ENCODE data around the gene SAMD10. TPM values are rescaled to one million over a fixed set of nuclear protein-coding genes. Genes with fewer than 3 reads are reported as not detected.
"Not testable (repeated sequence)": the region's sequence is repeated elsewhere in the genome, so short reads cannot be mapped to it uniquely, and the experiment has no call there.

SAMD10 gene
- total and polyA plus RNA-seq, 4 donors: 0.84 to 4.1 (median 1.9) TPM

- ATAC-seq (ENCODE audit: low FRiP score); H3K4me1 ChIP-seq (ENCODE audit: control insufficient read depth in 1 of 2, insufficient read depth in 2 of 2, low read length in 2 of 2); H3K27me3 ChIP-seq (ENCODE audit: control insufficient read depth in 1 of 2, insufficient read depth in 2 of 2, low read length in 1 of 2); H3K36me3 ChIP-seq (ENCODE audit: control insufficient read depth in 1 of 2, insufficient read depth in 2 of 2, low read length in 1 of 2); intact Hi-C loops (cut with DNase I); H3K4me3 ChIP-seq (ENCODE audit: low read length in 2 of 2); DNase-seq; H3K27ac ChIP-seq (ENCODE audit: low read depth in 1 of 2, low read length in 2 of 2); H3K9me3 ChIP-seq (ENCODE audit: control insufficient read depth, low read length): not testable (repeated sequence)
- WGBS, 2 donors: 87 to 91% methylated on average over 14 to 15 of the region's 15 CpGs
Measured at GRCh38 chr20:63960654-63961621, 18.5 kb downstream of the SAMD10 start.

- no peaks in the 10 kb centered on the region for H3K4me1 ChIP-seq (ENCODE audit: control insufficient read depth in 1 of 2, insufficient read depth in 2 of 2, low read length in 2 of 2)
- H3K4me3 ChIP-seq (ENCODE audit: low read length in 2 of 2): no peak overlapping the region
- intact Hi-C loops (cut with DNase I): no loop called here
- no peak overlapping the region for H3K27ac ChIP-seq (ENCODE audit: low read depth in 1 of 2, low read length in 2 of 2)
- no peaks in the 10 kb centered on the region for H3K27me3 ChIP-seq (ENCODE audit: control insufficient read depth in 1 of 2, insufficient read depth in 2 of 2, low read length in 1 of 2)
- no peak for DNase-seq
- ATAC-seq (ENCODE audit: low FRiP score): no peak
- WGBS, 2 donors: 85 to 86% methylated on average over 17 of the region's 17 CpGs
- H3K36me3 ChIP-seq (ENCODE audit: control insufficient read depth in 1 of 2, insufficient read depth in 2 of 2, low read length in 1 of 2): peaks cover 0 to 5% of the 10 kb centered on the region in 2 donors
- no peaks in the 10 kb centered on the region for H3K9me3 ChIP-seq (ENCODE audit: control insufficient read depth, low read length)
Measured at GRCh38 chr20:63959699-63960075, 19.8 kb downstream of the SAMD10 start.

- ATAC-seq (ENCODE audit: low FRiP score) (no peak), DNase-seq (no peak)
- peaks cover 0 to 2% of the 10 kb centered on the region in 2 donors for H3K36me3 ChIP-seq (ENCODE audit: control insufficient read depth in 1 of 2, insufficient read depth in 2 of 2, low read length in 1 of 2)
- intact Hi-C loops (cut with DNase I): no loop called here
- H3K9me3 ChIP-seq (ENCODE audit: control insufficient read depth, low read length): no peaks in the 10 kb centered on the region
- no peaks in the 10 kb centered on the region for H3K4me1 ChIP-seq (ENCODE audit: control insufficient read depth in 1 of 2, insufficient read depth in 2 of 2, low read length in 2 of 2)
- no peak overlapping the region for H3K27ac ChIP-seq (ENCODE audit: low read depth in 1 of 2, low read length in 2 of 2)
- 80% methylated on average over 9 to 10 of the region's 10 CpGs for WGBS, 2 donors
- no peaks in the 10 kb centered on the region for H3K27me3 ChIP-seq (ENCODE audit: control insufficient read depth in 1 of 2, insufficient read depth in 2 of 2, low read length in 1 of 2)
- H3K4me3 ChIP-seq (ENCODE audit: low read length in 2 of 2): no peak overlapping the region
Measured at GRCh38 chr20:63958964-63959698, 20.3 kb downstream of the SAMD10 start.

- intact Hi-C loops (cut with DNase I): no loop called here
- Histone ChIP-seq H3K4me1 (ENCODE audit: control insufficient read depth in 1 of 2, insufficient read depth in 2 of 2, low read length in 2 of 2) (no peaks in the 10 kb centered on the region), H3K27ac (ENCODE audit: low read depth in 1 of 2, low read length in 2 of 2) (no peak overlapping the region), H3K9me3 (ENCODE audit: control insufficient read depth, low read length) (no peaks in the 10 kb centered on the region), H3K4me3 (ENCODE audit: low read length in 2 of 2) (no peak overlapping the region), H3K27me3 (ENCODE audit: control insufficient read depth in 1 of 2, insufficient read depth in 2 of 2, low read length in 1 of 2) (no peaks in the 10 kb centered on the region), H3K36me3 (ENCODE audit: control insufficient read depth in 1 of 2, insufficient read depth in 2 of 2, low read length in 1 of 2) (peaks cover 0 to 1% of the 10 kb centered on the region in 2 donors)
- 61 to 63% methylated on average over 4 of the region's 4 CpGs for WGBS, 2 donors
- DNase-seq (no peak), ATAC-seq (ENCODE audit: low FRiP score) (no peak)
Measured at GRCh38 chr20:63958471-63958870, 21.0 kb downstream of the SAMD10 start.

GRCh38 chr20:63957690-63958441 lies 21.6 kb downstream of the SAMD10 start:
- WGBS, 2 donors: 42 to 45% methylated on average over 11 to 13 of the region's 13 CpGs
- H3K9me3 ChIP-seq (ENCODE audit: control insufficient read depth, low read length): no peaks in the 10 kb centered on the region
- H3K27me3 ChIP-seq (ENCODE audit: control insufficient read depth in 1 of 2, insufficient read depth in 2 of 2, low read length in 1 of 2): no peaks in the 10 kb centered on the region
- DNase-seq: no peak
- ATAC-seq (ENCODE audit: low FRiP score): no peak
- no peaks in the 10 kb centered on the region for H3K4me1 ChIP-seq (ENCODE audit: control insufficient read depth in 1 of 2, insufficient read depth in 2 of 2, low read length in 2 of 2)
- H3K4me3 ChIP-seq (ENCODE audit: low read length in 2 of 2): no peak overlapping the region
- no peak overlapping the region for H3K27ac ChIP-seq (ENCODE audit: low read depth in 1 of 2, low read length in 2 of 2)
- intact Hi-C loops (cut with DNase I): no loop called here
- H3K36me3 ChIP-seq (ENCODE audit: control insufficient read depth in 1 of 2, insufficient read depth in 2 of 2, low read length in 1 of 2): no peaks in the 10 kb centered on the region

- Histone ChIP-seq H3K36me3 (ENCODE audit: control insufficient read depth in 1 of 2, insufficient read depth in 2 of 2, low read length in 1 of 2) (no peaks in the 10 kb centered on the region), H3K27me3 (ENCODE audit: control insufficient read depth in 1 of 2, insufficient read depth in 2 of 2, low read length in 1 of 2) (no peaks in the 10 kb centered on the region), H3K4me3 (ENCODE audit: low read length in 2 of 2) (peak overlapping the region; percentile 14 to 30), H3K9me3 (ENCODE audit: control insufficient read depth, low read length) (no peaks in the 10 kb centered on the region), H3K27ac (ENCODE audit: low read depth in 1 of 2, low read length in 2 of 2) (no peak overlapping the region), H3K4me1 (ENCODE audit: control insufficient read depth in 1 of 2, insufficient read depth in 2 of 2, low read length in 2 of 2) (no peaks in the 10 kb centered on the region)
- WGBS, 2 donors: 2% methylated on average over 27 to 28 of the region's 28 CpGs
- DNase-seq (peak in 1 of 2 donors; percentile 84), ATAC-seq (ENCODE audit: low FRiP score) (peak; percentile 77)
- intact Hi-C loops (cut with DNase I): no loop called here
Measured at GRCh38 chr20:63957004-63957689, 22.3 kb downstream of the SAMD10 start.

- H3K4me3 ChIP-seq (ENCODE audit: low read length in 2 of 2): peak overlapping the region; percentile 14 to 30
- intact Hi-C loops (cut with DNase I): no loop called here
- H3K27ac ChIP-seq (ENCODE audit: low read depth in 1 of 2, low read length in 2 of 2): no peak overlapping the region
- DNase-seq (no peak), ATAC-seq (ENCODE audit: low FRiP score) (no peak)
- 0 to 1% methylated on average over 15 of the region's 15 CpGs for WGBS, 2 donors
- no peaks in the 10 kb centered on the region for H3K36me3 ChIP-seq (ENCODE audit: control insufficient read depth in 1 of 2, insufficient read depth in 2 of 2, low read length in 1 of 2)
- no peaks in the 10 kb centered on the region for H3K4me1 ChIP-seq (ENCODE audit: control insufficient read depth in 1 of 2, insufficient read depth in 2 of 2, low read length in 2 of 2)
- no peaks in the 10 kb centered on the region for H3K27me3 ChIP-seq (ENCODE audit: control insufficient read depth in 1 of 2, insufficient read depth in 2 of 2, low read length in 1 of 2)
- no peaks in the 10 kb centered on the region for H3K9me3 ChIP-seq (ENCODE audit: control insufficient read depth, low read length)
Measured at GRCh38 chr20:63956664-63957003, 22.8 kb downstream of the SAMD10 start.
